GM12801 (cell line): Measurements from ENCODE around the gene PCNT.

Experiments
- CTCF ChIP-seq: IDR thresholded peaks from one replicate; pipeline ENCODE4 v1.5.1; 2011; ENCODE audit warnings: control low read depth; ENCODE audit not compliant: insufficient read length; ENCODE audit errors: extremely low read depth

The PCNT gene

GRCh38 chr21:46285761-46286647, 38.0 kb upstream of the PCNT start, which contains the start of gene YBEY:
YBEY (plus strand) TSS chr21:46286342; CDS start chr21:46286914, 572 bp downstream.
- TF ChIP-seq CTCF = no peak

DNA sequence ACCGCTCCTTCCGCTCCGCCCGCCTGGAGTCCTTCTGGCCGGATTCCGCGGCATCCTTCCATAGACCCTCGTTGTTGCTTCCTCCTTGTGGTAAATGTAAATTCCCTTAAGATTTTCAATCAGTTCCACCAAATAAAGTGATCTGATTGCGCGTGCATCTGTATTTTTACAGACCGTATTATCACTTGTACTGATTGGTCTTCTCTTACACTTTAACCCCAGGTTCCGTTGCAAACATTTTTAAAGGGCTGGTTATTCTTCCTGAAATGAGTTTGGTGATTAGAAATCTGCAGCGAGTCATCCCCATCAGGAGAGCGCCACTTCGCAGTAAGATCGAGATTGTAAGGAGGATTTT, 37.3 kb upstream of the PCNT start:
- no peak for TF ChIP-seq CTCF

- no peak for TF ChIP-seq CTCF
Observed at GRCh38 chr21:46287541-46287940, 36.4 kb upstream of the PCNT start.

- TF ChIP-seq CTCF = no peak
Observed at GRCh38 chr21:46289655-46290179, 34.2 kb upstream of the PCNT start.

- TF ChIP-seq CTCF = no peak
Observed at GRCh38 chr21:46291561-46291960, 32.4 kb upstream of the PCNT start.

DNA sequence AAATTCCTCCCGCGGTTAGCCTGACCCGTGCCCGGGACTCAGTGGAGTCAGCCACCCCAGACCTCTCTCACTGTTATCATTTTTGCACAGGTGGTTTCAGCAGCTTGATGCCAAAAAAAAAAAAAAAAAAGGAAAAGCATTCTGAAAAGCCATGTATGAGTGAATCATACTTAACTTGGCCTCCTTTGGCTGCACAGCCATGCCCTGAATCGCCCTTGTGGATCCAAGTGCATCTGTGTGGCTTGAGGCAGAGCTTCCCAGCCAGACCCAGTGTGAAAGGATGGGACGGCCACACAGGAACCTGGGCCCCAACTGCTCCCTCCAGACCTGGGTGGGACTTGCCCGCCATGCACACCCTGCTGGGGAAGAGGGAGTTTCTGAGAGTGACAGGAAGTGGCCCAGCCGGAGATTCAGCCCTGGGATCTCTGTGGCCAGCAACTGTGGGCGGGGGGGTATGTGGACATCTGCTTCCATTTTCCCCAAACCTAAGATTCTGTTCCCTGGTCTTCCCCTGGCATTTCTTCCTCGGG, 29.2 kb upstream of the PCNT start:
- no peak for TF ChIP-seq CTCF

DNA sequence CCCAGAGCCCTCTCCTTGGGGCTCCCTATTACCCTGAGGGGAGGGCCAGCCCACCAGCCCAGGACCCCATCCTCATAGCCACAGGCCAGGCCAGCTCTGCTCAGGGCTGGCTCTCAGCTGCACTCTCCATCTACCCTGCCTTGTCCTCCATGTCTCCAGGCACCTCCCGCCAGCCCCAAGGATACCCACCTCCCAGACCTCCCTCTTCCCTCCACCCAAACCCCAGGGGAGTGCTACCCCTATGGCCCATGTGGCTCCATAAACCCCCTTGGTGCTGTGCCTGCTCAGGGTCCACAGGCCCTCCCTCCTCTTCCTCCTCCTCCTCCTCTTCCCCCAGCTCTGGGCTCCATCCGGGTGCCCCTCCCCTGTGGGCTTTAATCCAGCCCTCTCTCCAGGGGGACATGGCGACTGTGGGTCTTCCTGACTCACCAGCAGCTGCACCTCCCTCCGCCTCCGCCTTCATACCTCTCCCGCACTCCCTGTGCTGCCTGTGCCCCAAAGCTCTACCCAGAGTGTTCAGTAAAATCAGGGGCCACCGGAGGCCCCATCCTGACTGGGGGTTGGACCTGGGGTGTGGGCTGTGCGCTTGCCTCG, 28.7 kb upstream of the PCNT start:
- TF ChIP-seq CTCF = no peak
